Calu3 (cell line): ENCODE measurements around the gene GPR107. TPM values are rescaled to one million over a fixed set of nuclear protein-coding genes. Genes with fewer than 3 reads are reported as not detected.

Source experiments
- BruUV-seq: library from RNA; stranded (reverse); fragments of 400-500 nt; replicated peaks from 2 replicates; lab custom pipeline; 2021; lab: Mats Ljungman, UMichigan
- CTCF ChIA-PET: fragments of 300-600 bp; sonication (Branson Sonifier 250); formaldehyde crosslinking; loops from one replicate; lab custom pipeline; 2022; ENCODE audit warnings: antibody characterized with exemption; lab: Charles Lee
- DNase-seq: peaks from one replicate; pipeline ENCODE4 v3.0.0; 2022
- H3K27ac Mint-ChIP-seq: one replicate; pipeline ENCODE4 v1.8.0; 2022; ENCODE audit warnings: mixed read lengths; ENCODE audit not compliant: unreplicated experiment
- H3K27me3 Mint-ChIP-seq: one replicate; pipeline ENCODE4 v1.8.0; 2022; ENCODE audit warnings: mixed read lengths; ENCODE audit not compliant: unreplicated experiment
- H3K36me3 Mint-ChIP-seq: one replicate; pipeline ENCODE4 v1.8.0; 2022; ENCODE audit warnings: mild to moderate bottlenecking, moderate library complexity, mixed read lengths; ENCODE audit not compliant: insufficient read depth, unreplicated experiment
- H3K4me1 Mint-ChIP-seq: one replicate; pipeline ENCODE4 v1.8.0; 2022; ENCODE audit warnings: mild to moderate bottlenecking, low read depth, mixed read lengths; ENCODE audit not compliant: unreplicated experiment
- H3K4me3 Mint-ChIP-seq: one replicate; pipeline ENCODE4 v1.8.0; 2022; ENCODE audit warnings: mild to moderate bottlenecking, low read depth, moderate library complexity, mixed read lengths; ENCODE audit not compliant: unreplicated experiment
- H3K9me3 Mint-ChIP-seq: one replicate; pipeline ENCODE4 v1.8.0; 2022; ENCODE audit warnings: low read depth, mixed read lengths; ENCODE audit not compliant: unreplicated experiment
- intact Hi-C: fragments of 100-400 bp; cut with micrococcal nuclease; formaldehyde crosslinking; loops from one replicate; pipeline ENCODE4 v1.10.0; 2022; ENCODE audit not compliant: unreplicated experiment
- total RNA-seq: library from RNA; stranded (reverse); gene quantifications from 2 replicates; pipeline ENCODE4 v1.2.3, GENCODE V29; 2022
- TF ChIP-seq, protein P1 (sequence below): fragments of 200-600 bp; IDR thresholded peaks from one replicate; pipeline ENCODE4 v1.8.0; 2022; ENCODE audit warnings: antibody characterized with exemption; ENCODE audit not compliant: unreplicated experiment

The GPR107 gene
- total RNA-seq, 1 experiment from 2014 or later: 43.4 TPM

DNA sequence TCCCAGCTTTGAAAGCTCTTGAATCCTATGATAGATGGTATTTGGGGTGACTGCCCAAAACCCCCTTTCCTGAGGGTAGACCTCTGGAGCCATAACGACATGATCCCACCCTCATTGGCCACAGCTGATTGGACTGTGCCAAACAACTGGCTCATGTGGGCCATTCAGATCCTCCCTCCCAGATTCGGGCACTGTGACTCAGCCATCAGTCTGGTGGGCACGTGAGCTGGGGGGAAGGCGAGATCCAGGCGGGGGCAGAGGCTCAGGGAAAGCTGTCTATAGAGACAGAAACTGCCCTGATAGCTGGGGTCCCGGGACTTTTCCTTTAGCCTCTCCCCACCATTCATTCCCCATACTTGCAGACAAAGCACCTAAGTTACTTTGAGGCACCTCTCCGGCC is 103.4 kb downstream of the GPR107 start:
- intact Hi-C loops: no loop called here
- no TSS peak for BruUV-seq
- CTCF ChIA-PET: interaction anchor here (0.6 kb wide), 1 partner anchor 446 kb away, joined by 6 read pairs; no protein-coding TSS in a partner anchor

DNA sequence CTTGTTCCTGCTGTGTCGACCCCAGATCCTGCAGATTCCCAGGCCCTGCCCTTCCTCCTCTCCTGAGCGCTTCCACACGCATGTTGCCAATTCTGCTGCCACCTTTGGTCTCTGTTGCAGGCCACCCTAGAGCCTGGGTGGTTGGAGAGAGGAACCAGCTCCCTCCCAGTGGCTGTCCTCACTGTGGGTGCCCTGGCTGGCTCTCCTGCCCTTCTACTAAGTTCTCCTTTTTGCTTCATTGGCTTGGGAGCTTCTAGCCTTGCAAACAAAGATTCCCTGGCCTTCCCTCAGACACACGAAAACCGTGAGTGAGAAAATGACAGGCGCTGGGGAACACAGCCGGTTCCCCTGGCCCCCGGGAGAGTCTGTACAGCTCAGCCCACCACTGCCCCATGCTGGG is 104.3 kb downstream of the GPR107 start:
- TF ChIP-seq, protein P1, sequence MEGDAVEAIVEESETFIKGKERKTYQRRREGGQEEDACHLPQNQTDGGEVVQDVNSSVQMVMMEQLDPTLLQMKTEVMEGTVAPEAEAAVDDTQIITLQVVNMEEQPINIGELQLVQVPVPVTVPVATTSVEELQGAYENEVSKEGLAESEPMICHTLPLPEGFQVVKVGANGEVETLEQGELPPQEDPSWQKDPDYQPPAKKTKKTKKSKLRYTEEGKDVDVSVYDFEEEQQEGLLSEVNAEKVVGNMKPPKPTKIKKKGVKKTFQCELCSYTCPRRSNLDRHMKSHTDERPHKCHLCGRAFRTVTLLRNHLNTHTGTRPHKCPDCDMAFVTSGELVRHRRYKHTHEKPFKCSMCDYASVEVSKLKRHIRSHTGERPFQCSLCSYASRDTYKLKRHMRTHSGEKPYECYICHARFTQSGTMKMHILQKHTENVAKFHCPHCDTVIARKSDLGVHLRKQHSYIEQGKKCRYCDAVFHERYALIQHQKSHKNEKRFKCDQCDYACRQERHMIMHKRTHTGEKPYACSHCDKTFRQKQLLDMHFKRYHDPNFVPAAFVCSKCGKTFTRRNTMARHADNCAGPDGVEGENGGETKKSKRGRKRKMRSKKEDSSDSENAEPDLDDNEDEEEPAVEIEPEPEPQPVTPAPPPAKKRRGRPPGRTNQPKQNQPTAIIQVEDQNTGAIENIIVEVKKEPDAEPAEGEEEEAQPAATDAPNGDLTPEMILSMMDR: no peak
- no TSS peak for BruUV-seq
- Mint-ChIP-seq H3K4me3 (no peak overlapping the region), H3K36me3 (no peaks in the 10 kb centered on the region), H3K4me1 (no peaks in the 10 kb centered on the region), H3K9me3 (no peaks in the 10 kb centered on the region), H3K27me3 (no peaks in the 10 kb centered on the region), H3K27ac (no peak overlapping the region)
- intact Hi-C loops: no loop called here
- CTCF ChIA-PET: no interaction called here
- DNase-seq: no peak

More for the DNA sequence above, 103.4 kb downstream of the GPR107 start:
- Mint-ChIP-seq H3K36me3 (no peaks in the 10 kb centered on the region), H3K27ac (no peak overlapping the region), H3K9me3 (no peaks in the 10 kb centered on the region), H3K4me1 (no peaks in the 10 kb centered on the region), H3K4me3 (no peak overlapping the region), H3K27me3 (no peaks in the 10 kb centered on the region)
- TF ChIP-seq, protein P1: no peak
- no peak for DNase-seq

DNA sequence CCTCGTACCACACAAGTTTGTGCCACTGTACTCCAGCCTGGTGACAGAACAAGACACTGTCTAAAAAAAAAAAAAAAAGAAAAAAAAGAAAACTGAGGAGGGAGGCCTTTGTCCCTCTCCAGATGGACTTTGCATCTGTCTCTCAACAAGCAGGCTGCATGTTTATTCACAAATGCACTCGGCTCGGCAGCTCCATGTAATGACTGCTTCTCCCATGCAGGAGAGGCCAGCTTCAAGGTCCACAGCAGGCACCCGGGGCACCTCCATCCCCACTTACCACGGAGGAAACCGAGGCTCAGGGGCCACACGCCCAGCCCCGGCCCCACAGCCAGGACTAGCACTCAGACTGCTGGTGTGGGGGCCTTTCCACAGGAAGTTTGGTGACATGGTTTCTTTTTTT is 105.4 kb downstream of the GPR107 start:
- H3K9me3 Mint-ChIP-seq: no peaks in the 10 kb centered on the region
- peaks cover 2% of the 10 kb centered on the region for H3K36me3 Mint-ChIP-seq
- intact Hi-C loops: no loop called here
- TF ChIP-seq, protein P1: no peak
- no peak for DNase-seq
- no peaks in the 10 kb centered on the region for H3K4me1 Mint-ChIP-seq
- H3K4me3 Mint-ChIP-seq: no peak overlapping the region
- peaks cover 5% of the 10 kb centered on the region for H3K27me3 Mint-ChIP-seq
- no TSS peak for BruUV-seq
- H3K27ac Mint-ChIP-seq: no peak overlapping the region
- CTCF ChIA-PET: no interaction called here

DNA sequence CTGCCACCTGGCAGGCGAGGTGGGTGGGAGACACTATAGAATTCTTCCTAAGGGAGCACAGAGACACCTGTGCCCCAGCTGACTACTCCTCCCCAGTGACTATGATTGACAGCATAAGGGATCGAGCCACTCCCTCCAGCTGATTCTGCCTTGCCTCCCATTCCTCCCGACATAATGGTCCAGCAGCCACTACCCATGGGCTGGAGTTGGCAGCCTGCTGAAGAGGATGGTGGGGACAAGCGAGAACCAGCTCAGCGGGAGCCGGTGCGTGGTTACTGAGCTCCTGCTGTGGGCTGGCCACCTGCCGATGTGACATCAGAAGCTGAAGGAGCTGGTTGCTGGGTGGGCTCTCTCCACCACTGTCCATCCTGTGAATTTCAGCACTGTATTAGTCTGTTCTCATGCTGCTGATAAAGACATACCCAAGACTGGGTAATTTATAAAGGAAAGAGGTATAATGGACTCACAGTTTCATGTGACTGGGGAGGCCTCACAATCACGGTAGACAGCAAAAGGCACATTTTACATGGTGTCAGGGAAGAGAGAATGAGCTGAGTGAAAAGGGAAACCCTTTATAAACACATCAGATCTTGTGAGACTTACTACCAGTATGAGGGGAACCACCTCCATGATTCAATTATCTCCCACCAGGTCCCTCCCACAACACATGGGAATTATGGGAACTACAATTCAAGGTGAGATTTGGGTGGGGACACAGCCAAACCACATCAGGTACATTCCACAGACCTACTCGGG is 106.4 kb downstream of the GPR107 start:
- H3K4me1 Mint-ChIP-seq: no peaks in the 10 kb centered on the region
- no peak overlapping the region for H3K27ac Mint-ChIP-seq
- DNase-seq: no peak
- H3K27me3 Mint-ChIP-seq: peaks cover 13% of the 10 kb centered on the region
- H3K36me3 Mint-ChIP-seq: peaks cover 4% of the 10 kb centered on the region
- BruUV-seq: no TSS peak
- H3K9me3 Mint-ChIP-seq: no peaks in the 10 kb centered on the region
- TF ChIP-seq, protein P1: no peak
- intact Hi-C loops: no loop called here
- H3K4me3 Mint-ChIP-seq: no peak overlapping the region
- CTCF ChIA-PET: no interaction called here
